ENCODE measurements around the gene PA2G4.

Gene PA2G4

GRCh38 chr12:56128670-56129205 is 24.4 kb downstream of the PA2G4 start:
- Mint-ChIP-seq H3K9me3 (no peaks in the 10 kb centered on the region), H3K4me1 (peaks cover 72% of the 10 kb centered on the region)

GRCh38 chr12:56129206-56129941 is 25.0 kb downstream of the PA2G4 start:
- Mint-ChIP-seq H3K4me1 (peaks cover 68% of the 10 kb centered on the region), H3K36me3 (peaks cover 13% of the 10 kb centered on the region), H3K9me3 (no peaks in the 10 kb centered on the region), H3K4me3 (peak overlapping the region; percentile 92), H3K27ac (peak overlapping the region; percentile 95), H3K27me3 (no peaks in the 10 kb centered on the region)

More at GRCh38 chr12:56128670-56129205, 24.4 kb downstream of the PA2G4 start:
- Mint-ChIP-seq H3K27ac (peak overlapping the region; percentile 95), H3K27me3 (no peaks in the 10 kb centered on the region), H3K36me3 (peaks cover 9% of the 10 kb centered on the region), H3K4me3 (peak overlapping the region; percentile 92)

- Mint-ChIP-seq H3K36me3 (peaks cover 14% of the 10 kb centered on the region), H3K9me3 (no peaks in the 10 kb centered on the region), H3K27ac (peak overlapping the region; percentile 93), H3K4me1 (peaks cover 65% of the 10 kb centered on the region), H3K4me3 (peak overlapping the region; percentile 92), H3K27me3 (no peaks in the 10 kb centered on the region)
Observed at GRCh38 chr12:56129942-56130495, 25.7 kb downstream of the PA2G4 start.

GRCh38 chr12:56130876-56131275 is 26.5 kb downstream of the PA2G4 start:
- Mint-ChIP-seq H3K27me3 (no peaks in the 10 kb centered on the region), H3K4me3 (peak overlapping the region; percentile 3), H3K4me1 (peaks cover 70% of the 10 kb centered on the region), H3K36me3 (peaks cover 14% of the 10 kb centered on the region), H3K27ac (peak overlapping the region; percentile 83), H3K9me3 (no peaks in the 10 kb centered on the region)

- no peak overlapping the region for H3K4me3 Mint-ChIP-seq
- peaks cover 33% of the 10 kb centered on the region for H3K36me3 Mint-ChIP-seq
- peaks cover 77% of the 10 kb centered on the region for H3K4me1 Mint-ChIP-seq
- H3K9me3 Mint-ChIP-seq, result no peaks in the 10 kb centered on the region
- no peaks in the 10 kb centered on the region for H3K27me3 Mint-ChIP-seq
- no peak overlapping the region for H3K27ac Mint-ChIP-seq
Observed at GRCh38 chr12:56134897-56135296, 30.5 kb downstream of the PA2G4 start.

GRCh38 chr12:56137853-56138571 is 33.7 kb downstream of the PA2G4 start:
- H3K9me3 Mint-ChIP-seq, result no peaks in the 10 kb centered on the region
- H3K27ac Mint-ChIP-seq, result peak overlapping the region; percentile 85
- H3K36me3 Mint-ChIP-seq, result peaks cover 40% of the 10 kb centered on the region
- H3K27me3 Mint-ChIP-seq, result no peaks in the 10 kb centered on the region
- H3K4me1 Mint-ChIP-seq, result peaks cover 63% of the 10 kb centered on the region
- peak overlapping the region; percentile 33 for H3K4me3 Mint-ChIP-seq

GRCh38 chr12:56141946-56142784 is 37.8 kb downstream of the PA2G4 start:
- H3K4me3 Mint-ChIP-seq, result no peak overlapping the region
- peaks cover 50% of the 10 kb centered on the region for H3K4me1 Mint-ChIP-seq
- peak overlapping the region; percentile 88 for H3K27ac Mint-ChIP-seq
- H3K9me3 Mint-ChIP-seq, result no peaks in the 10 kb centered on the region
- H3K27me3 Mint-ChIP-seq, result no peaks in the 10 kb centered on the region
- H3K36me3 Mint-ChIP-seq, result peaks cover 31% of the 10 kb centered on the region

GRCh38 chr12:56143217-56143616 is 38.9 kb downstream of the PA2G4 start:
- Mint-ChIP-seq H3K36me3 (peaks cover 25% of the 10 kb centered on the region), H3K9me3 (no peaks in the 10 kb centered on the region), H3K27ac (peak overlapping the region; percentile 88), H3K27me3 (no peaks in the 10 kb centered on the region), H3K4me3 (peak overlapping the region; percentile 9), H3K4me1 (peaks cover 41% of the 10 kb centered on the region)

GRCh38 chr12:56143870-56144269 is 39.5 kb downstream of the PA2G4 start:
- Mint-ChIP-seq H3K4me3 (no peak overlapping the region), H3K27ac (peak overlapping the region; percentile 88)

GRCh38 chr12:56145217-56145616 is 40.9 kb downstream of the PA2G4 start:
- Mint-ChIP-seq H3K9me3 (no peaks in the 10 kb centered on the region), H3K36me3 (peaks cover 13% of the 10 kb centered on the region), H3K27ac (no peak overlapping the region), H3K4me3 (no peak overlapping the region), H3K27me3 (no peaks in the 10 kb centered on the region), H3K4me1 (peaks cover 32% of the 10 kb centered on the region)

More at GRCh38 chr12:56143870-56144269, 39.5 kb downstream of the PA2G4 start:
- peaks cover 34% of the 10 kb centered on the region for H3K4me1 Mint-ChIP-seq
- H3K27me3 Mint-ChIP-seq, result no peaks in the 10 kb centered on the region
- no peaks in the 10 kb centered on the region for H3K9me3 Mint-ChIP-seq
- H3K36me3 Mint-ChIP-seq, result peaks cover 19% of the 10 kb centered on the region

GRCh38 chr12:56146492-56147460 is 42.4 kb downstream of the PA2G4 start:
- H3K27me3 Mint-ChIP-seq, result no peaks in the 10 kb centered on the region
- H3K36me3 Mint-ChIP-seq, result peaks cover 5% of the 10 kb centered on the region
- H3K4me1 Mint-ChIP-seq, result peaks cover 36% of the 10 kb centered on the region
- no peak overlapping the region for H3K27ac Mint-ChIP-seq
- no peak overlapping the region for H3K4me3 Mint-ChIP-seq
- H3K9me3 Mint-ChIP-seq, result no peaks in the 10 kb centered on the region

GRCh38 chr12:56150563-56150962 is 46.2 kb downstream of the PA2G4 start:
- Mint-ChIP-seq H3K36me3 (no peaks in the 10 kb centered on the region), H3K4me3 (peak overlapping the region; percentile 57), H3K27me3 (no peaks in the 10 kb centered on the region), H3K27ac (peak overlapping the region; percentile 99), H3K4me1 (peaks cover 29% of the 10 kb centered on the region), H3K9me3 (no peaks in the 10 kb centered on the region)

GRCh38 chr12:56151672-56152131 is 47.3 kb downstream of the PA2G4 start:
- peak overlapping the region; percentile 96 for H3K4me3 Mint-ChIP-seq
- H3K27me3 Mint-ChIP-seq, result no peaks in the 10 kb centered on the region
- H3K27ac Mint-ChIP-seq, result peak overlapping the region; percentile 99
- H3K9me3 Mint-ChIP-seq, result no peaks in the 10 kb centered on the region
- no peaks in the 10 kb centered on the region for H3K36me3 Mint-ChIP-seq
- H3K4me1 Mint-ChIP-seq, result peaks cover 31% of the 10 kb centered on the region

- H3K4me3 Mint-ChIP-seq, result peak within 1 kb of the TSS; percentile 96
- H3K27ac Mint-ChIP-seq, result peak within 1 kb of the TSS; percentile 99
- peaks cover 34% of the 10 kb centered on the region for H3K4me1 Mint-ChIP-seq
- no peaks in the 10 kb centered on the region for H3K9me3 Mint-ChIP-seq
- no peaks in the 10 kb centered on the region for H3K27me3 Mint-ChIP-seq
- no peaks in the 10 kb centered on the region for H3K36me3 Mint-ChIP-seq
Observed at GRCh38 chr12:56152132-56152755, 47.9 kb downstream of the PA2G4 start, which contains the start of gene MYL6B. Gene MYL6B (plus strand): TSS chr12:56152587. CDS start chr12:56153919, 1,332 bp downstream.
